GM18868 (cell line): Measurements from ENCODE around the gene CCDC77.

Source experiments
- ATAC-seq: cut with Tn5 transposase; IDR thresholded peaks from one replicate; pipeline ENCODE4 v1.9.1; 2021; ENCODE audit warnings: mild to moderate bottlenecking, moderate library complexity; ENCODE audit not compliant: unreplicated experiment

The CCDC77 gene

DNA sequence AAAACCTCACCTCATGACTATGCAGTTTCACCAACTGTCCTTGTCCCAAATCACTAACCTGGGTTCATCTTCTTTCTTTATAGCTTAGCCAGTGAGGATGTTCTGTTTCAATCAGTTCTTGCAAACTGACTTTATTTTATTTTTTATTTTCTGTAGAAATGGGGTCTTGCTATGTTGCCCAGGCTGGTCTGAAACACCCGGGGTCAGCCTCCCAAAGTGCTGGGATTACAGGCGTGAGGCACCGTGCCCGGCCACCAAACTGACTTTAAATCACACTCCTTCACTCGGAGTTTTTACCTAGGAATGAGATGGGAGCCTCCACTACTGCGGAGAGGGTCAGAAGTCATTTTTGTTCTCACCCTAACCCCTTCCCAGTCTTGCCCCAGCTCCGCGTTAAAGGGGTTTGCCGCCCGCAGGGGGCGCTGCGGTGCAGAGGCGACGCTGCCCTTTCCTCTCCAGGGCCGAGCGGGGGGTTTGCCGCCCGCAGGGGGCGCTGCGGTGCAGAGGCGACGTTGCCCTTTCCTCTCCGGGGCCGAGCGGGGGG, 51.3 kb downstream of the CCDC77 start:
- no peak for ATAC-seq

DNA sequence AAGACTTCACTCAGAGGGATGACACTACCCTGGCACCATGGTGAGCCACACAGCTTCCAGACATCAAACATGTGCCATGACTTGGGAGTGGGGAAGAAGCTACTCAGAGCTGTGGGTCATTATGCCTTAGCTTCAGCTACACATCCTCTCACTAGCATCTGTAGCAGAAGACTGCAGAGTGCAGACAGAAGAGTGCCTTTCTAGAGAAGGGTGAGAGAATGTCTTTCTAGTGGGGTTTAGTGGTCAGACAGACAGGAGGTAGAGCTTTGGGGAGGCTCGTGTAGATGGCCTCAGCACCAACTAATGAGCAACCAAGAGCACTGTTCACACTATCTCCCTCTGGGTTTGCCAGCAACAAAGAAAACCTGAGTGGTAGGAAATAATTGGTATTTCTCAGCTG, 53.4 kb downstream of the CCDC77 start:
- no peak for ATAC-seq

DNA sequence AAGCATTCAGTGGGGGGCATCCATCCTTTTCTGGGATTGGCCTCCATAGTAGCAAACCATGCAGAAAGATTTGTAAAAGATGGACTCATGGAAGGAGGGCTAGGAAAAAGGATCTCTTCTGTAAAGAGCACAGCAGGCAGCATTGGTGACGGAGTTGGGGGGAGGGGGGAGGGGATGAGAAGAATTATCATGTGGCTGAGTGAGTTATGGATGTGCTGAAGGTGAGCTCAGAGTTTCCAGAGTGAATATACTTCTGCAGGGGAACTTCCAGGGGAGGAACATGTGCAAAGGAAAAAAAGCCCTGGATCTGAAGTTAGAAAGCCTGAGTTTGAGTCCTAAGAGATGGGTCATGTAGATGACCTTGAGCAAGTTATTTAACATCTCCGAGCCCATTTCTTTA, 54.4 kb downstream of the CCDC77 start:
- ATAC-seq = no peak

DNA sequence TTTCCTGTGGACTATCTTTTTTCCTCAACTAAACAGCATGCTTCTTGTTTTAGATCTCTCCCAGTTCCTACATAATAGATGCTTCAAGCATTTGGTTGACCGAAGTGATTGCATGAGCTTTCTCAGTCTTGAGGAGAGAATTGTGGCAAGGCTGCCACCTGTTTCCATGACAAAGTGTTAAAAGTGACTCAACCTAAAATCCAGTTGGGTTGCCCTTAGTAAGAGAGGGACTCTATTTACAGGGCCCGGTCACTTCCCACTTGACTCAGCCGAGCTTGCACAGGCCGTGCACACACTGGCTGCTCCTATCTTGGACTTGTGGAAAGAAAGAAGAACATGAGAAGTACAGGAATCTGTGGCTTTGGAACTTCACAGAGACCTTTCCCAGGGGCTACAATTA, 56.2 kb downstream of the CCDC77 start:
- no peak for ATAC-seq

DNA sequence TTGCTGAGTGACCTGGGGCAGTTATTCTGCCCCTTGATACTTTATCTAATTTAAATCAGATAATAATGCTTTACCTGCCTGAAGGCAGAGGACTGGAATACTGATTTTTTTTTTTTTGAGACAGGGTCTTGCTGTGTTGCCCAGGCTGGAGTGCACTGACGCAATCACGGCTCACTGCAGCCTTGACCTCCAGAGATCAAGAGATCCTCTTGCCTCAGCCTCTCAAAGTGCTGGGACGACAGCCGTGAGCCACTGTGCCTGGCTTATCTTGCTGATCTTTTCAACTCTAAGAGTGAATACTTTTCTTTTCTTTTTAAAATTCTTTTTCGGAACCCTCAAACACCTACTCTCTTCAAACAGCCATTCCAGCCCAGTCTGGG, 57.6 kb downstream of the CCDC77 start:
- no peak for ATAC-seq

DNA sequence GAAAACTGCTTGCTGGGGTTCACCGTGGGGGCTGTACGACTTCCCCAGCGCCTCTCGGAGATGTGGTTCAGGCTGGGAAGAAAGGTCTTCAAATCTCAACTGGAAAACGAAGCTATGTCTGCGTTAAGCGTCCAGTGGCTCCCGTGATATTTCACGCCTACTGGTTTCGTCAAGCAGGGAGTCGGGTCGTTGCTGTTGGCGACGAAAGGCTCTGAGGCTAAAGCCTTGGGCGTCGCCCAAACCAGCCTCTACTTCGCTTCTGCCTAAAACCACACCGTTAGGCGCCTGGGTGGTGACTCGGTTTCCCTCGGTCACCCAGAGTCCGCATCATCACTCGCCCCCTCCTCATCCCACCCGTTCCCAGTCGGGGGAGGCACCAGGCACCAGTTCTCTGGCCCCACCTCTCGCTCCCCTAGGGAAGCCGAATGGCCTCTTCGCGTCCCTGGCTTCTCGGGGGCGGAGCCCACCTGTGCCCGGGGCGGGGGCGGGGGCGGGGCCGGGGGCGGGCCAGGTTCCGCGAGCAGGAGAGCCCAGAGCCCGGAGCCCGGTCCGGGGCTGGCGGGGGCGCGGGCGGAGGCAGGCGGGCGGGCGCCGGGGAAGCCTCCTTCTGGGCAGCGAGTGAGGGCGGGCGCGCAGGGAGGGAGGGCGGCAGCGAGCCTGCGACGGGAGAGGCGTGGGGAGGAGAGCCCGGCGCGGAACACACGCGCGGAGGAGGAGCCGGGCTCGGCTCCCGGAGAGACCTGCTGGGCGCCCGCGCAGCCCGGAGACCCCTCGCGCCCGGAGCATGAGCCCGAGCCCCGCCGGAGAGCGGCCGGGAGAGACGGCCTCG, 58.2 kb downstream of the CCDC77 start, which contains the start of gene B4GALNT3:
TSS of gene B4GALNT3 (plus strand) at position 510 of the 829 bp plus-strand sequence. CDS start 438 bp downstream, outside the sequence.
- ATAC-seq = no peak

DNA sequence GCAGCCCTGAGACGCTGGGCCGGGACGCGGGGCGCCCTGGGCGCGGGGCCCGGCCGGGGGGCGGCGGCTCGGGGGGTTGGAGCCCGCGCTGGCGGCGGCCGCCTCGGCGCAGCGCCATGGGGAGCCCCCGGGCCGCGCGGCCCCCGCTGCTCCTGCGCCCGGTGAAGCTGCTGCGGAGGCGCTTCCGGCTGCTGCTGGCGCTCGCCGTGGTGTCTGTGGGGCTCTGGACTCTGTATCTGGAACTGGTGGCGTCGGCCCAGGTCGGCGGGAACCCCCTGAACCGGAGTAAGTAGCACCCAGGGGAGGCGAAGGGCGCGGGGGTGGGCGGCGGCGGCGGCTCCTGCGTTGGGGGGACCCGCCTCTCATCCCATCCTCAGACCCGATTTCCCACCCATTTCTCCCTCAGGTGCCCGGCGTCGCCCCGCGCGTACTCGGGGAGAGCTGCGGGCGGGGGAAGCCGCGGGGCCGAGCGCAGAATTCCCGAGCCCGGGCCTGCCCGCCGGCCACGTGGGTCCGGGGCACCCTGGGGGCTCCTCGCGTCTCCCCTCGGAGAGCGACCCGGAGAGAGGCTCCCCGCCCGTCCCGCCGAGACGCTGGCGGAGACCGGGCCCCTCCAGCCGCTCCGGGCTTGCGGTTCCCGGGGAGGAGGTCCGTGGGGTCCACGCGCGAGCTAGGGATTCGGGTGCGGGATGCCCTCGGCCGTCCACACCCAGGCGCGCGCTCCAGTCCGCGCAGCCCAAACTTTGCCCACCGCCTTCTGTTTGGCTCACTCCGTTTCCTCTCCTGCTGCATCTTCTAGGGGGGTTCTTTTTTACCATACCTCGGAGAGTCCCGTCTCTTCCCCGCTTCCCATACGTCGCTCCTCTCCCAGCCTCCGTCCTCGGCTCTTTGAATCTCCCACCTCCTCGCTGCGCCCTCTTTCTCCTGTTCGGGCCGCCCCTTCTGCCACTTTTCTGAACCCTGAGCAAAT, 59.1 kb downstream of the CCDC77 start:
- no peak for ATAC-seq

DNA sequence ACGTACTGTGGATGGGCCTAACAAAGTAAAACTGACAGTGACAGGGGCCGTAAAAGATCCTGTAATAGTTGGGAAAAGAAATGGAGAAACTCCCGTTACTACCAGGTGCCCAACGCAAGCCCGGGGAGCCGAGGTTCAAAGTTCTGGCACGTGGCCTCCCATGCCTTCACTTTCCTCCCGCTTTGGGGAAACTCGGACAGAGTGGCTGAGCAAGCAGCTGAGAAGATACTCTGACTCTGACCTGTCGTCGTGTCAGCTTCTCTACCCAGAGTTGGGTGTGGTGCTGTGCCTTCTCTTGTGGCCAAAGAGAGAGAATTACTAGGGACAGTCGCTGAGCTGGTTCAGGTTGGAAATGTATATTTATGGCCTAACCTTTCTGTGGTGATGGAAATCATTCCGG, 60.0 kb downstream of the CCDC77 start:
- no peak for ATAC-seq

DNA sequence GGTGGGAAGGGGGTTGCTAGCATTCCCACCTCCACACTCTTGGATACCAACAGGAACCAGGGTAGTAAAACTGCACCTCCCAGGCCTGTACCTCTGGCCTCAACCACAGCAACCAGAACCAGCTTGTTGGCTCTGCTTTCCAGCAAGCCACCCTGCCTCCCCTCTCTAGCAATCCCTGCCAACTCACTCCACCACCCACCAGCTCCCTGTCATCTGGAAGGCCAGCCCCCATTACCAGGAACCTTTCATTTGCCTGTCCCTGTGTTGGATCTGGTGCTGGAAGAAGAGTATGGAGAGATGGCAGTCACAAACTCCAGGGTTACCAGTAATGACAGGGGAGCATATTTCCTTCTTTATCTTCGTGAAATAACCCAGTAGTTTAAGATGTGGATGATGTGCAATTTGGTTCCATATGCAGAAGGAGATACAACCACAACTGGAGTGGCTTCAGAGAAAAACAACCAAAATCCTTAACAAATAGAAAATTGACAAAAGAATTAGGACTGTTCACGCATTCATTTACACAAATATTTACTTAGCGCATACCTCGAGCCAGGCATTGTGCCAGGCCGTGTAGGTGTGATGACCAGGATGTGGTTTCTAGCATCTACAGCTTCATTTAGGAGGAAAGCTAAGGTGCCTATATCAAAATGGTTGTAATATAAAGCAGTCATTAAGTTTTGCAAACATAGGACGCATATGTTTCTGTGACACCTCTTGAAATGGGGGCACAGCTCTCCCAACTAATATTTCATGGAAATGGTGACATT, 61.7 kb downstream of the CCDC77 start:
- no peak for ATAC-seq

DNA sequence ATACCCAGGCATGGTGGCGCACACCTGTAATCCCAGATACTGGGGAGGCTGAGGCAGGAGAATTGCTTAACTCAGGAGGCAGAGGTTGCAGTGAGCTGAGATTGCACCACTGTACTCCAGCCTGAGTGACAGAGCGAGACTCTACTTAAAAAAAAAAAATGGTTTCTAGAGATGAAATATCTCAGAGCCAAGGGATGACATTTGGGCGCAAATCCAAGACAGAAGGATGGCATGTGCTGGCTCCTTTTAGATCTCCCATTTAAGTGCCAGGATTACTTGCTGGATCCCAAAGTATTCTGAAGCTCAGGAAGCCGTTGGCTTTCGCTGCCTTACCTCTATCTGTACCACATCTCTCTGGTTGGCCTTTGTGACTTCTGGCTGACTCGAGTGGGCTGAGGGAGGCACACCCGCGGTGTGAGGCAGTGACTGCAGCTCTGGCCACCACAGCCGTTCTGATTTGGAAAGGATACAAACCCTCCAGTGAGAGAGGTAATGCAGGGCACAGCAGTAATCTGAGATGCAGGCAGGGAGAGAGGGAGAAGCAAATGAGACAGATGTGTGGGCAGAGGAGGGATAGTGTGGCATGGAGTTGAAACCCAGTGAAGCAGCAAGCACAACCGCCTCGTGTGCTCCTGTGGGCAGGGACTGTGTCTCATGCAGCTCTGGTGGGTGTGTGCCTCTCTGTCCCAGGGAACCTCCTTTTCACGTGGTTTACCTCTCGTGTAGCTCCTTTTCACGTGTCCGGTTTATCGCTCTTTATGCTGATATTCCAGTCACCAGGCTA, 63.2 kb downstream of the CCDC77 start:
- ATAC-seq = no peak

DNA sequence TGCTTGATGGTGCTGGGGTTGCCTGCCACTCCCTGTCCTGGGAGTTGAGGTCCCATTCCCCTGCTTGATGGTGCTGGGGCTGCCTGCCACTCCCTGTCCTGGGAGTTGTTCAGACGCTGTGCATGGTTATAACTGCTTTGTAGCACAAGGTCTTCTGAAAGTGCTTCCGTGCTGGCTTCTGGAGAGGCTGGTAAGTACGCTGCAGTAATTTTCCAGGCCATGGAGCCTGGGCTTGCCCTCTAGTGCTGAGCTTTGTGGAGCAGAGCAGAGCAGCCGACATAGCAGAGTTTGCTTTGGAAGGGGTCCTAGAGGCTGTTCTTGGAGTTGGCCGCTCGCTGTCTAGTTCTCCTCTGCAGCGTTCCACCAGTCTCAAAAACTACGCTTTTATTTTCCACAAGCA, 64.6 kb downstream of the CCDC77 start:
- no peak for ATAC-seq

DNA sequence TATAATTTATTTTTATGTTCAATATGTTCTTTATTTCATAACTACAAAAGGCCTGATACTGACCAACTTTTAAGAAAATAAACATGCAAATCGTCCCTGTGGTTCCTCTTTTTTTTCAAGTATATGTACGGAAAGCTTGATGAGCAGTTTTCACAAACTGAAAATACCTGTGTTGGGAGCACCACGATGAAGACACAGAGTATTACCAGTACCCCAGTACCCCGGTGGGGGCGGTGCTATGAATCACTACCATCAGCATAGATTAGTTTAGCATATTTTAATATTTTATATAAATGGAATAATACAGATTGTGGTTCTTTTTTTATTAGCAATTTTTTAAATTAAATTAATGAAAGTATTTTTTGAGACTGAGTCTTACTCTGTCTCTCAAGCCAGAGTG, 65.3 kb downstream of the CCDC77 start:
- no peak for ATAC-seq

DNA sequence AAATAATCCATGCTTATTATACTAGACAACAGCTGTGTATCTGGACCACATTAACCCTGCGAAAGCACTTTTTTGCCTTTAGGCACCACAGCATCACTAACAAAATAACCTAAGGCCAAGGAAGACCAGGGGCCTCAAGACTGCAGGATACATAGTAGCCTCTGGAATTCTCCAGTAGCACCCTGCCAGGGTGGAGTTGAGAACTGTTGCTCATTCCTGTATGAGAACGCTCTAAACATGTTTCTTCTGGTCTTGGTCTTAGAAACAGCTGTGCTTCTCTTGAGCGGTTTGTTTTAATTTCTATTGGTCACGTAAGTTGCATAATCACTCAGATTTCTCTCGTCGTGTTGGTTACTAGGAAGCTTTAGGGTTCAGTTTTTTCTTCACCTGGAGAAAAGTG, 66.1 kb downstream of the CCDC77 start:
- ATAC-seq = no peak

DNA sequence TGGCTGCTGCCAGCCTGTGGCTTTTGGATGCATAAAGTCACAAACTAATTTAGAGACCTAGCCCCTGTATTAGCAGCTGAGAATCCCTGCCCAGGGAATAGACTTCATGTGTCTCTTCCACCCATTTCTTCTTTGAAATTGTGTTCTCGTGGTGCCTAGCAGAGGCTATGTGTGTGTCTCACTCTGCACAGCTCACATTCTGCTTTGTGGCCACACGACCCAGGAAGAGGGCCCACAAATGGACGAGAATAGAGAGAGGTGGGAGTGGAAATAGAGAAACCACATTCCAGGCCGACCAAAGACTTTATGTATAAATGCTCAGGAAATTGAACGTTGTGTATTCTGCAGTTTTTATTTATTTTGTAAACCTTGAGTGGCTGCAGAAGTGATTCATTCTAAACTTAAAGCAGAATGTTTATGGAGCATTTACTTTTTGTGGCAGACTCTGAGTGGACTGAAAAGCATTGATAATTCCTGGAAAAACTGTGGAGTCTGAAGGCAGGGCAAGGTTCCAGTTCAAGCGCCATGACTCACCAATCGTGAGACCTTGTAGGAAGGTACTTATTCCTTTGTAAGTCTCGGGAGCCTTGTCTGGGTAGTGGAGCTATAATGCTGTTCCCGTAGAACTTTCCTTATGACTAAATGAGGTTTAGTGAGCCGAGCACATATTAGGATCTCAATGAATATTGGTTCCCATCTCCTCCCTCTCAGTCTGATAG, 67.4 kb downstream of the CCDC77 start:
- no peak for ATAC-seq

DNA sequence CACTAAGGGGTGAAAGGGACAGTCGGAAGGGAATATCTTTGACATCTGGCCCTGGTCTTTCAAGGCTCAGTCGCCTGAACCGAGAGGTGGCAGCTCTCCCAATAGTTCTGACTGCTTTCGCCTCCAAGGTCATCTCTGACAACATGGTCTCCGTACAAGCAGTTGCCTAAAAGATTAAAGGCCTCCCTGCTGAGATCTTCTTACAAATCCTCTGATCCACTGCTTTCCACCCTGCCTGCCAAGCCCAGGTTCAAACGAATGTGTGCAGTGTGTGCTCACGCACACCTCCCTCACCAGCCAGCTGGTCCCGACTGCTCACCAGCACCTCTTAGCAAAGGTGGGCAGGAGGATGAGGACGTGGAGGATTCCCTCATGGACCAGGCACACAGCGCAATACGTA, 68.7 kb downstream of the CCDC77 start:
- no peak for ATAC-seq

DNA sequence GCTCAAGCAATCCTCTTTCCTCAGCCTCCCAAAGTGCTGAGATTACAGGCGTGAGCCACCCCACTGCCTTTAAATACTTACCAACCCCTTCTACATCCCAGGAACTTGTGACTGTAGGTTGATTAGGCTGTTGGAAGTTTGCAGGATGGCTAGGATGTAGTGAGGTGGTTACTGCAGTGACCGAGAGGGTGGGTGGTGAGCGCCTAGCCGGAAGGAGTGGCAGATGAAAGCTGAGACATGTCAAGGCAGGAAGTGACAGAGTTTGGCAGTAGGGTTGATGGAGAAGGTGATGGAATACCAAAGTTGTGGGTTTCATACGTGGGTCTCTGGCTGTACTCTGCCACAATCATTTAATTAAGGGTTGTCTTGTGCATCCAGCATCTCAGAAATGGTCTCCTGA, 71.8 kb downstream of the CCDC77 start:
- no peak for ATAC-seq

DNA sequence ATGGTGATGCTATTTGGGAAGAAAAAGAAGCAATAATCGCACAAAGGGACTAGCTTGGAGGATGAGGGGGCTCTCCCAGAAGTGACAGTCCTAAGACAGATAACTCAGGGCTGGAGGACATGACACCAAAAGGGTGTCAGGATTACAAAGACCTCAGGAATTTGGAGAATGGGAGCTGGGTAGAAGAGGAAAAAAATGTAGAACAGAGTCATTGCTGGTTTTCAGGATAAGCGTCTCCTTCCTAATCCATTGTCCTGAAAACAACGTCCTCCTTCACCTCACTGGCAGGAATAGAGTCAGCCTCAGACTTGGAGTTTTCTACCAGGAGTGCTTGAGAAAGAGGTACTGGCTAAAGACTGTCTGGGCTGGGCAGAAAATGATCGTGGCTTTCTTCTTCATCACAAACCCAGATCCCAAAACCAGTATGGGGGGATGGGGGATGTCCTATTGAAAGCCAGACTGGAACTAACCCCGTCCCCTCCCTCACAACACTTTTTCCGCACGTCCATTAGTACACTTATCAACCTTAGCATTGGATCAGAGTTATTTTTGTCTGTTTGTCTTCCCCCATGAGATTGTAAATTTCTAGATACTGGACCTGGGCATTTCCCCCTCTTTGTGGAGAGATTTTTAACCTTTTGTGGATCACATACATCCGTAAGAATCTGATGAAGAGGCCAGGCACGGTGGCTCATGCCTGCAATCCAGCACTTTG, 72.6 kb downstream of the CCDC77 start:
- no peak for ATAC-seq

DNA sequence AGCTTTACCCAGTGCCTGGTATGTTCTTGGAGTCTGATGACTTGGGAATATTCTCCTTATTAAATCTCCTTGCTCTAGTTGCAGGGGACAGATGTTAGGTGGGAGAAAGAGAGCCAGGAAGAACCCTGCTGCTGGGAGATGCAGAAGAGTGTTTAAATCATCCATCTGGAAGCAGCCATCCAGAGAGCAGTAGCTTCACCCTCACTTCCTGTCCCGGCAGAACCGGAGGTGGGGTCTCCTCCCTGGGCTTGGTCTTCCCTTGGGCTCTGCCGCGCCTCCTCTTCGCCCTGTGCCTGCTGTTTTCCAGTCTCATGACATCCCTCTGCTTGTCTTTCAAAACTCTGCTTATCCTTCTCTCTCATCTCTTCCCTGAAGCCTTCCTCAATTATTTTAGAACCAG, 73.8 kb downstream of the CCDC77 start:
- no peak for ATAC-seq

DNA sequence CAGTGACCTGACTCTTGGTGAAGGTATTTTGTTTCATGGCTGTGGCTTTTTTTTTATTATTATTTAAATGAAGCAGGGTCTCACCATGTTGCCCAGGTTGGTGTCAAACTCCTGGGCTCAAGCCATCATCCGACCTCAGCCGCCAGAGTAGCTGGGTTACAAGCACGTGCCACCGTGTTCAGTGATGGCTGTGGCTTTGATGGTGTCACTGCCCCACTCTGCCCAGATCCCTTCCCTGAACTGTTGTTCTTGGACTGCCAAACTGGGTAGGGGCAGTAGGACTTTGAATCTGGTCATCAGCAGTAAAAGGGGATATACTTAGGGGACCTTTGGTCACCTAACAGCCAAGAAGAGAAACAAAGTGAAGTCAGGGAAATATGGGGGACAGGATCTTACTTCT, 77.7 kb downstream of the CCDC77 start:
- ATAC-seq = no peak
